Measurements from ENCODE around the gene MACIR. TPM values are rescaled to one million over a fixed set of nuclear protein-coding genes. Genes with fewer than 3 reads are reported as not detected.

MACIR gene
- total and polyA plus RNA-seq, 4 donors: 0.69 to 18.6 (median 0.83) TPM

- no peaks in the 10 kb centered on the region for H3K9me3 ChIP-seq (ENCODE audit: control insufficient read depth in 4 of 4, low read length in 3 of 4)
- WGBS: 70% methylated on average over 2 of the region's 2 CpGs
- no peaks in the 10 kb centered on the region for H3K27me3 ChIP-seq (ENCODE audit: control insufficient read depth in 4 of 4, insufficient read depth in 4 of 4, low read length in 3 of 4)
- no peaks in the 10 kb centered on the region for H3K4me1 ChIP-seq (ENCODE audit: control insufficient read depth in 4 of 4, insufficient read depth in 4 of 4, low read length in 3 of 4)
- peaks cover 0 to 3% (median 1%) of the 10 kb centered on the region in 4 donors for H3K36me3 ChIP-seq (ENCODE audit: control insufficient read depth in 4 of 4, insufficient read depth in 3 of 4, low read depth in 1 of 4, low read length in 3 of 4)
- H3K4me3 ChIP-seq (ENCODE audit: low read depth in 1 of 3, low read length in 3 of 3): no peak overlapping the region
- H3K27ac ChIP-seq (ENCODE audit: low read depth in 1 of 2, low read length in 2 of 2): no peak overlapping the region
- no peak for DNase-seq (ENCODE audit: low spot score)
- H3K9ac ChIP-seq (ENCODE audit: low read depth in 1 of 2, low read length in 2 of 2): no peak overlapping the region
- TF ChIP-seq GABPA (IDR thresholded peaks at IDR 0.05 in 1 of 2, conservative IDR thresholded peaks at IDR 0.05 in 1 of 2) (no peak), HNF4A (conservative IDR thresholded peaks at IDR 0.05) (no peak), FOXA2 (IDR thresholded peaks at IDR 0.05) (no peak), FOXA1 (IDR thresholded peaks at IDR 0.05) (no peak), SP1 (IDR thresholded peaks at IDR 0.05) (no peak), YY1 (IDR thresholded peaks at IDR 0.05) (no peak), RXRA (IDR thresholded peaks at IDR 0.05) (no peak), ATF3 (IDR thresholded peaks at IDR 0.05) (no peak), ZBTB33 (IDR thresholded peaks at IDR 0.05) (no peak), EGR1 (IDR thresholded peaks at IDR 0.05; ENCODE audit: low read depth in 2 of 2) (no peak), HNF4G (IDR thresholded peaks at IDR 0.05) (no peak), NR2F2 (IDR thresholded peaks at IDR 0.05) (no peak), JUND (IDR thresholded peaks at IDR 0.05) (no peak), RAD21 (IDR thresholded peaks at IDR 0.05) (no peak), TAF1 (conservative IDR thresholded peaks at IDR 0.05) (no peak)
- TF ChIP-seq, protein P1, sequence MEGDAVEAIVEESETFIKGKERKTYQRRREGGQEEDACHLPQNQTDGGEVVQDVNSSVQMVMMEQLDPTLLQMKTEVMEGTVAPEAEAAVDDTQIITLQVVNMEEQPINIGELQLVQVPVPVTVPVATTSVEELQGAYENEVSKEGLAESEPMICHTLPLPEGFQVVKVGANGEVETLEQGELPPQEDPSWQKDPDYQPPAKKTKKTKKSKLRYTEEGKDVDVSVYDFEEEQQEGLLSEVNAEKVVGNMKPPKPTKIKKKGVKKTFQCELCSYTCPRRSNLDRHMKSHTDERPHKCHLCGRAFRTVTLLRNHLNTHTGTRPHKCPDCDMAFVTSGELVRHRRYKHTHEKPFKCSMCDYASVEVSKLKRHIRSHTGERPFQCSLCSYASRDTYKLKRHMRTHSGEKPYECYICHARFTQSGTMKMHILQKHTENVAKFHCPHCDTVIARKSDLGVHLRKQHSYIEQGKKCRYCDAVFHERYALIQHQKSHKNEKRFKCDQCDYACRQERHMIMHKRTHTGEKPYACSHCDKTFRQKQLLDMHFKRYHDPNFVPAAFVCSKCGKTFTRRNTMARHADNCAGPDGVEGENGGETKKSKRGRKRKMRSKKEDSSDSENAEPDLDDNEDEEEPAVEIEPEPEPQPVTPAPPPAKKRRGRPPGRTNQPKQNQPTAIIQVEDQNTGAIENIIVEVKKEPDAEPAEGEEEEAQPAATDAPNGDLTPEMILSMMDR (IDR thresholded peaks at IDR 0.05; ENCODE audit: low read depth, low read length, missing input control): no peak
- TF ChIP-seq, protein P2, sequence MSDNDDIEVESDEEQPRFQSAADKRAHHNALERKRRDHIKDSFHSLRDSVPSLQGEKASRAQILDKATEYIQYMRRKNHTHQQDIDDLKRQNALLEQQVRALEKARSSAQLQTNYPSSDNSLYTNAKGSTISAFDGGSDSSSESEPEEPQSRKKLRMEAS (IDR thresholded peaks at IDR 0.05): no peak
- TF ChIP-seq, protein P3, sequence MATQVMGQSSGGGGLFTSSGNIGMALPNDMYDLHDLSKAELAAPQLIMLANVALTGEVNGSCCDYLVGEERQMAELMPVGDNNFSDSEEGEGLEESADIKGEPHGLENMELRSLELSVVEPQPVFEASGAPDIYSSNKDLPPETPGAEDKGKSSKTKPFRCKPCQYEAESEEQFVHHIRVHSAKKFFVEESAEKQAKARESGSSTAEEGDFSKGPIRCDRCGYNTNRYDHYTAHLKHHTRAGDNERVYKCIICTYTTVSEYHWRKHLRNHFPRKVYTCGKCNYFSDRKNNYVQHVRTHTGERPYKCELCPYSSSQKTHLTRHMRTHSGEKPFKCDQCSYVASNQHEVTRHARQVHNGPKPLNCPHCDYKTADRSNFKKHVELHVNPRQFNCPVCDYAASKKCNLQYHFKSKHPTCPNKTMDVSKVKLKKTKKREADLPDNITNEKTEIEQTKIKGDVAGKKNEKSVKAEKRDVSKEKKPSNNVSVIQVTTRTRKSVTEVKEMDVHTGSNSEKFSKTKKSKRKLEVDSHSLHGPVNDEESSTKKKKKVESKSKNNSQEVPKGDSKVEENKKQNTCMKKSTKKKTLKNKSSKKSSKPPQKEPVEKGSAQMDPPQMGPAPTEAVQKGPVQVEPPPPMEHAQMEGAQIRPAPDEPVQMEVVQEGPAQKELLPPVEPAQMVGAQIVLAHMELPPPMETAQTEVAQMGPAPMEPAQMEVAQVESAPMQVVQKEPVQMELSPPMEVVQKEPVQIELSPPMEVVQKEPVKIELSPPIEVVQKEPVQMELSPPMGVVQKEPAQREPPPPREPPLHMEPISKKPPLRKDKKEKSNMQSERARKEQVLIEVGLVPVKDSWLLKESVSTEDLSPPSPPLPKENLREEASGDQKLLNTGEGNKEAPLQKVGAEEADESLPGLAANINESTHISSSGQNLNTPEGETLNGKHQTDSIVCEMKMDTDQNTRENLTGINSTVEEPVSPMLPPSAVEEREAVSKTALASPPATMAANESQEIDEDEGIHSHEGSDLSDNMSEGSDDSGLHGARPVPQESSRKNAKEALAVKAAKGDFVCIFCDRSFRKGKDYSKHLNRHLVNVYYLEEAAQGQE (IDR thresholded peaks at IDR 0.05): no peak
Measured at GRCh38 chr5:103211576-103212561, 46.7 kb upstream of the MACIR start.

All from liver (tissue), 9 donors.